Neural cell (in vitro differentiated cells): ENCODE results near the gene LRRK2. TPM values are rescaled to one million over a fixed set of nuclear protein-coding genes. Genes with fewer than 3 reads are reported as not detected.

Experiments used
- H2AFZ ChIP-seq: fragments of 200-600, 300-800 bp; sonication (generic), shearing (Covaris generic); 2 replicates; pipeline ENCODE4 v1.6.0; 2014; ENCODE audit warnings: low read depth, mild to moderate bottlenecking, antibody characterized with exemption, low read length, moderate library complexity
- H3F3A ChIP-seq: fragments of 200-600 bp; shearing (Covaris generic); 2 replicates; pipeline ENCODE4 v1.6.1; 2016; ENCODE audit warnings: mild to moderate bottlenecking, moderate library complexity, mixed read lengths, antibody characterized with exemption, low read length; ENCODE audit not compliant: insufficient read depth, poor library complexity, severe bottlenecking
- H3K27ac ChIP-seq: fragments of 200-600, 300-800 bp; sonication (generic), shearing (Covaris generic); 2 replicates; pipeline ENCODE4 v1.5.1; 2014; ENCODE audit warnings: mild to moderate bottlenecking, low read length, moderate library complexity
- H3K27me3 ChIP-seq: fragments of 300-800, 200-600 bp; sonication (generic), shearing (Covaris generic); 2 replicates; pipeline ENCODE4 v1.6.0; 2014; ENCODE audit warnings: mild to moderate bottlenecking, low read depth, low read length, moderate library complexity; ENCODE audit not compliant: insufficient read depth
- H3K36me3 ChIP-seq: fragments of 300-800, 200-600 bp; sonication (generic), shearing (Covaris generic); 2 replicates; pipeline ENCODE4 v1.5.1; 2014; ENCODE audit warnings: mild to moderate bottlenecking, antibody characterized with exemption, low read length, moderate library complexity; ENCODE audit not compliant: insufficient read depth
- H3K4me2 ChIP-seq: fragments of 300-800, 200-600 bp; sonication (generic), shearing (Covaris generic); 2 replicates; pipeline ENCODE4 v1.6.0; 2014; ENCODE audit warnings: mild to moderate bottlenecking, low read length
- H3K4me3 ChIP-seq: fragments of 300-800, 200-600 bp; sonication (generic), shearing (Covaris generic); 2 replicates; pipeline ENCODE4 v1.5.1; 2014; ENCODE audit warnings: mild to moderate bottlenecking, low read length, moderate library complexity
- H3K79me2 ChIP-seq: fragments of 200-600 bp; shearing (Covaris generic); replicated peaks from 2 replicates; pipeline ENCODE4 v1.6.0; 2014; ENCODE audit warnings: mild to moderate bottlenecking, low read length, moderate library complexity; ENCODE audit not compliant: insufficient read depth
- H3K9ac ChIP-seq: fragments of 300-800, 200-600 bp; sonication (generic), shearing (Covaris generic); 2 replicates; pipeline ENCODE4 v1.6.1; 2016; ENCODE audit warnings: mild to moderate bottlenecking, low read length, mixed read lengths
- H3K9me2 ChIP-seq: fragments of 200-600 bp; shearing (Covaris generic); 2 replicates; pipeline ENCODE4 v1.6.1; 2016; ENCODE audit warnings: mild to moderate bottlenecking, low read length, mixed read lengths; ENCODE audit not compliant: insufficient read depth
- H3K9me3 ChIP-seq: fragments of 200-600, 300-800 bp; sonication (generic), shearing (Covaris generic); 2 replicates; pipeline ENCODE4 v1.6.1; 2016; ENCODE audit warnings: mild to moderate bottlenecking, mixed run types, low read length, moderate library complexity, mixed read lengths
- H4K20me1 ChIP-seq: fragments of 200-600 bp; shearing (Covaris generic); 2 replicates; pipeline ENCODE4 v1.6.1; 2016; ENCODE audit warnings: mild to moderate bottlenecking, mixed run types; ENCODE audit not compliant: insufficient read depth
- EP300 ChIP-seq: fragments of 450-650 bp; conservative IDR thresholded peaks from 2 replicates; pipeline ENCODE4 v1.6.1; 2014; ENCODE audit warnings: antibody characterized with exemption, mild to moderate bottlenecking, moderate library complexity; ENCODE audit not compliant: poor library complexity, severe bottlenecking
- EZH2 ChIP-seq: fragments of 200-600, 300-800 bp; shearing (Covaris generic), sonication (generic); IDR thresholded peaks from 2 replicates; pipeline ENCODE4 v1.6.1; 2014; ENCODE audit warnings: antibody characterized with exemption, low read length, borderline replicate concordance, mild to moderate bottlenecking; ENCODE audit not compliant: insufficient read depth, poor library complexity, severe bottlenecking
- MXI1 ChIP-seq: fragments of 450-650 bp; conservative IDR thresholded peaks from 2 replicates; pipeline ENCODE4 v1.6.1; 2014; ENCODE audit warnings: antibody characterized with exemption, mild to moderate bottlenecking; ENCODE audit not compliant: poor library complexity, severe bottlenecking
- POLR2AphosphoS5 ChIP-seq: IDR thresholded peaks from 2 replicates; pipeline ENCODE4 v1.6.1; 2012
- RAD21 ChIP-seq: fragments of 450-650 bp; conservative IDR thresholded peaks from 2 replicates; pipeline ENCODE4 v1.6.1; 2014; ENCODE audit warnings: antibody characterized with exemption, mild to moderate bottlenecking, moderate library complexity
- REST ChIP-seq: IDR thresholded peaks from 2 replicates; pipeline ENCODE4 v1.6.1; 2012; ENCODE audit warnings: borderline replicate concordance
- SMC3 ChIP-seq: fragments of 450-650 bp; conservative IDR thresholded peaks from 2 replicates; pipeline ENCODE4 v1.6.1; 2014; ENCODE audit warnings: antibody characterized with exemption, mild to moderate bottlenecking, moderate library complexity; ENCODE audit not compliant: poor library complexity
- TAF1 ChIP-seq: IDR thresholded peaks from 2 replicates; pipeline ENCODE4 v1.6.1; 2012; ENCODE audit warnings: low read depth
- polyA plus RNA-seq: library from polyadenylated mRNA; depleted of rRNA; stranded (reverse); fragments of >200 nt; gene quantifications from 2 replicates; pipeline ENCODE4 v1.2.3, GENCODE V29; 2014
- TF ChIP-seq, protein P1 (sequence below): fragments of 450-650 bp; IDR thresholded peaks from 2 replicates; pipeline ENCODE4 v1.5.1; 2014; ENCODE audit warnings: antibody characterized with exemption, mild to moderate bottlenecking, moderate library complexity; ENCODE audit not compliant: poor library complexity, severe bottlenecking

Gene LRRK2
- polyA plus RNA-seq, 1 donor from 2014 or later: 0.54 TPM

DNA sequence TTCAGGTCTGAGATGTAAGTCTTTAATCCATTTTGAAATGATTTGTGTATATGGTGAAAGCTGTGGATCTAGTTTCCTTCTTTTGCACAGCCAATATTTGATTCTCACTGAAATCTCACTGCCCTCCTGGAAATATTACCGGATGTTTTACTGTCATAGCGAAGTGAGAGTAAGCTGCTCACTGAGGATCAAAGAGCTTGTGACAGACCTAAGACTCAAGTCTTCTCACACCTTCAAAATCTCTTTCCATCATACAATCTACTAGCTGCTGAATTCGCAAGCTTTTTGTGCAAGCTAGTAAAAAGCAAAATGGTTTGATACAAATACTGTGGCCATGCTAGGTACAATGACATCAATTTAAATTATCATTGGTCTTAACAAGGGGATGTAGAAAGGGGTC lies 3.9 kb downstream of the LRRK2 start:
- H3K9me3 ChIP-seq: no peaks in the 10 kb centered on the region
- no peak overlapping the region for H2AFZ ChIP-seq
- TF ChIP-seq, protein P1, sequence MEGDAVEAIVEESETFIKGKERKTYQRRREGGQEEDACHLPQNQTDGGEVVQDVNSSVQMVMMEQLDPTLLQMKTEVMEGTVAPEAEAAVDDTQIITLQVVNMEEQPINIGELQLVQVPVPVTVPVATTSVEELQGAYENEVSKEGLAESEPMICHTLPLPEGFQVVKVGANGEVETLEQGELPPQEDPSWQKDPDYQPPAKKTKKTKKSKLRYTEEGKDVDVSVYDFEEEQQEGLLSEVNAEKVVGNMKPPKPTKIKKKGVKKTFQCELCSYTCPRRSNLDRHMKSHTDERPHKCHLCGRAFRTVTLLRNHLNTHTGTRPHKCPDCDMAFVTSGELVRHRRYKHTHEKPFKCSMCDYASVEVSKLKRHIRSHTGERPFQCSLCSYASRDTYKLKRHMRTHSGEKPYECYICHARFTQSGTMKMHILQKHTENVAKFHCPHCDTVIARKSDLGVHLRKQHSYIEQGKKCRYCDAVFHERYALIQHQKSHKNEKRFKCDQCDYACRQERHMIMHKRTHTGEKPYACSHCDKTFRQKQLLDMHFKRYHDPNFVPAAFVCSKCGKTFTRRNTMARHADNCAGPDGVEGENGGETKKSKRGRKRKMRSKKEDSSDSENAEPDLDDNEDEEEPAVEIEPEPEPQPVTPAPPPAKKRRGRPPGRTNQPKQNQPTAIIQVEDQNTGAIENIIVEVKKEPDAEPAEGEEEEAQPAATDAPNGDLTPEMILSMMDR: no peak
- TF ChIP-seq RAD21 (no peak), MXI1 (no peak), SMC3 (no peak), TAF1 (no peak), POLR2AphosphoS5 (no peak)
- H4K20me1 ChIP-seq: no peaks in the 10 kb centered on the region
- H3K27me3 ChIP-seq: peaks cover 19% of the 10 kb centered on the region
- H3K4me2 ChIP-seq: no peak overlapping the region
- no peaks in the 10 kb centered on the region for H3K9me2 ChIP-seq
- no peak overlapping the region for H3K9ac ChIP-seq
- H3K27ac ChIP-seq: no peak overlapping the region
- no peak overlapping the region for H3K4me3 ChIP-seq
- no peaks in the 10 kb centered on the region for H3K79me2 ChIP-seq
- H3K36me3 ChIP-seq: no peaks in the 10 kb centered on the region
- H3F3A ChIP-seq: no peaks in the 10 kb centered on the region

GRCh38 chr12:40229690-40230651 lies 5.2 kb downstream of the LRRK2 start:
- TF ChIP-seq EZH2 (no peak), RAD21 (no peak)
- Histone ChIP-seq H3K9me3 (no peaks in the 10 kb centered on the region), H3K79me2 (no peaks in the 10 kb centered on the region), H3K36me3 (no peaks in the 10 kb centered on the region), H3K9ac (no peak overlapping the region), H3K4me2 (no peak overlapping the region), H4K20me1 (no peaks in the 10 kb centered on the region), H3K4me3 (no peak overlapping the region), H3K9me2 (no peaks in the 10 kb centered on the region), H3F3A (no peaks in the 10 kb centered on the region), H3K27ac (no peak overlapping the region), H3K27me3 (peaks cover 6% of the 10 kb centered on the region), H2AFZ (no peak overlapping the region)

DNA sequence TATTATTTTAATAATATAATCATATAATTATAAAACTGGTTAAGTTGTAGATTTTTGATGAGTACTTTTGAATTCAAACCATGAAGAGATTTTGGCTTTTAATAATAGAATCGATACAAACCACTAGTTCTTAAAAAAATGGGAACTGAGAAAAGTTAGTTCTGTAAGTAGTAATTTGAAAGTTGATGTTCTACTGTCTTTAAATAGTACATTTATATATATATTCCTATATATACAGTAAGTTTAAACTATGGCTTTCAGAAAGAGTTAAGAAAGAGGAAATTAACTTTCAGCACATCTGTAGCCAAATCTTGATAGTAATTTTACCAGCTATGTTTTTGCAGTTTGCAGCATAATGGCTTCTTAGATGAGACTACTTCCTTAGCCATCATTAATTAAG lies 7.8 kb downstream of the LRRK2 start:
- no peak overlapping the region for H3K9ac ChIP-seq
- TF ChIP-seq MXI1 (no peak), POLR2AphosphoS5 (no peak), RAD21 (no peak), TAF1 (no peak), EZH2 (no peak), SMC3 (no peak), REST (no peak), EP300 (no peak)
- TF ChIP-seq, protein P1: no peak
- no peaks in the 10 kb centered on the region for H3K9me3 ChIP-seq
- H3K27me3 ChIP-seq: no peaks in the 10 kb centered on the region
- H2AFZ ChIP-seq: no peak overlapping the region
- no peaks in the 10 kb centered on the region for H4K20me1 ChIP-seq
- no peaks in the 10 kb centered on the region for H3F3A ChIP-seq
- H3K9me2 ChIP-seq: no peaks in the 10 kb centered on the region
- no peaks in the 10 kb centered on the region for H3K36me3 ChIP-seq
- H3K79me2 ChIP-seq: no peaks in the 10 kb centered on the region
- H3K27ac ChIP-seq: no peak overlapping the region
- no peak overlapping the region for H3K4me3 ChIP-seq
- no peak overlapping the region for H3K4me2 ChIP-seq
